Caki2 (cell line): ENCODE results near the gene TTC31. TPM values are rescaled to one million over a fixed set of nuclear protein-coding genes. Genes with fewer than 3 reads are reported as not detected.
"Not testable (repeated sequence)": the region's sequence is repeated elsewhere in the genome, so short reads cannot be mapped to it uniquely, and the experiment has no call there.

ENCODE experiments used
- DNase-seq: peaks from one replicate; pipeline ENCODE4 v3.0.0-alpha.2; 2015; ENCODE audit warnings: low read depth
- in situ Hi-C: cut with HindIII; loops from 2 replicates; pipeline ENCODE4 v1.10.0; 2016; ENCODE audit warnings: low sequenced_read_pairs, low pct_unique_long_range_greater_than_20kb, mixed read lengths
- total RNA-seq: library from RNA; depleted of rRNA; stranded (reverse); fragments of >200 nt; shearing (Covaris generic); gene quantifications from 2 replicates; pipeline ENCODE4 v1.2.3, GENCODE V29; 2014; ENCODE audit warnings: low replicate concordance

Gene TTC31
- total RNA-seq, 1 experiment from 2014 or later = 10.6 TPM

DNA sequence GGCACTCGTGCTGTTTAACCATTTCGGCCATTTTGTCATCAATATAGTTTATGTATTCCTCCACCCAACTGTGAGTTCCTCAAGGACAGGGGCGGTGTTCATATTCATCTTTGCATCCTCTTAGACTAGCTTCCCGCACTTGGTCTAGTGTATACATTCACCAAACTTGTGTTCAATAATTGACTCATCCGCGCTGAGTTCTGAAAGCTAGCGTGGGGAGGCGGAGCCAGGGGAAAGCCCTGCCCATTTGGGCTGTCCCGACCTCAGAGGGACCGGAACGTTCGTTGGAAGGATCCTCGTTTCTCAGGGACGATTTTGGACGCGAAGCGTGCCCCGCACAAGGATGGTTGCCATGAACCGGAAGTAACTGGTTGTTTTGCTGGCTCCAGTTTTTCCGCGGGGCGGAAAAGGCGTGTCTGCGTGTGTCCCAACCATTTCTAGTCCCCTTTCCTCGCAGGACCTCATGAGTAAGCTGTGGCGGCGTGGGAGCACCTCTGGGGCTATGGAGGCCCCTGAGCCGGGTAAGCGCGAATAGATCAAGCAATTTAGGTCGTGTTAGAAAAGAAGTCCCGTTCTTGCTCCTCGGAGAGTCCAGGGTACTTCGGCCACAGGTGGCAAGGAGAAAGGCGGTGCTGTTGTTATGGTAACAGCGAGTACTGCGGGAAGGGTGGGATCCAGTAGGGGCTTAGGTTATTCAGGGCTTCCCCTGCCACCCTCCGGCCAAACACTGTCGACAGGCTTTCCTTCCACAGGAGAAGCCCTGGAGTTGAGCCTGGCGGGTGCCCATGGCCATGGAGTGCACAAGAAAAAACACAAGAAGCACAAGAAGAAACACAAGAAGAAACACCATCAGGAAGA, 28.0 kb upstream of the TTC31 start, which contains the start of gene INO80B:
Gene INO80B (plus strand): TSS at position 434 of the 858 bp plus-strand sequence. CDS start 30 bp downstream, at position 464.
- DNase-seq = peak; percentile 97
- in situ Hi-C loops = no loop called here

- in situ Hi-C loops = no loop called here
- DNase-seq = no peak
Observed at GRCh38 chr2:74457129-74457548, 25.7 kb upstream of the TTC31 start.

DNA sequence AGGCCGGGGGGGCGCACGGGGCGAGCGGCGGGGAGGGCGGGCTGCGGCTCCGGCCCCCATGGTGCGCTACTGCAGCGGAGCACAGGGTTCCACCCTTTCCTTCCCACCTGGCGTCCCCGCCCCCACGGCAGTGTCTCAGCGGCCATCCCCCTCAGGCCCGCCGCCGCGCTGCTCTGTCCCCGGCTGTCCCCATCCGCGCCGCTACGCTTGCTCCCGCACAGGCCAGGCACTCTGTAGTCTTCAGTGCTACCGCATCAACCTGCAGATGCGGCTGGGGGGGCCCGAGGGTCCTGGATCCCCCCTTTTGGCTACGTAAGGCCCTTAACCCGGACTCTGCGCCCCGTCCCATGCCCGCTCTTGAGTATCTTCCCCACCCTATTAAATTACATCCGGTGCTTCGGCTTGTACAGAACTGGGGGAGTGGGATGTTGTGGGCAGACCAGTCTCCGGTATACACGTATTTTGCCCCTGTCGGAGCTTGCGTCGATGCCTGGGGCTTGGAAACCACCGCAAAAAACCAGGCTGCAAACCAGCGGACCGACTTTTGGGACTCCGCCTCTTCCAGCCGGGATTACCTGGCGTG, 25.2 kb upstream of the TTC31 start:
- DNase-seq = no peak
- in situ Hi-C loops = no loop called here

GRCh38 chr2:74458132-74458937, 24.5 kb upstream of the TTC31 start, which contains the start of gene WBP1:
TSS of gene WBP1 (plus strand) at chr2:74458438. CDS start at chr2:74458603, 165 bp downstream.
- in situ Hi-C loops = no loop called here
- DNase-seq = peak; percentile 100

DNA sequence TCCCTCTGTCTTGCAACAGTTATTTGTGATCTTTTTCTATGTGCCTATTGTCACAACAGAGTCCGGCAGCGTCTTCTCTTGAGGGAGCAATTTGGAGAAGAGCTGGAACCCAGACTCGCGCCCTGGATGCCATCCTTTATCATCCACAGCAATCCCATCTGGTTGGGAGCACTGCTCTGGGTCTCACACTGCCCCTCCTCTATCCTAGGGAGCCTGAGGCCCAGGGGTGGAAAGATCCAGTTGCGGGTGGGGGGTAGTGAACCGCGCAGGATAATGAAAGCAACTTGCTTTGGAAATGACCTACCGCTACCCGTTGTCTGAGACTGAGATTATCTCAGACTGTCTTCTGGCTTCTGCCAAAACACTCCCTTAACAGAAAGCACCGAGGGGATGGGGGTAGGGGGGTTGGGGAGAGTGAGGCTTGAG, 23.9 kb upstream of the TTC31 start:
- DNase-seq = no peak

GRCh38 chr2:74459503-74460118, 23.3 kb upstream of the TTC31 start:
- DNase-seq, in situ Hi-C loops: not testable (repeated sequence)

More for the DNA sequence above, 23.9 kb upstream of the TTC31 start:
- in situ Hi-C loops = no loop called here

GRCh38 chr2:74460187-74460586, 22.7 kb upstream of the TTC31 start:
- in situ Hi-C loops, DNase-seq: not testable (repeated sequence)

DNA sequence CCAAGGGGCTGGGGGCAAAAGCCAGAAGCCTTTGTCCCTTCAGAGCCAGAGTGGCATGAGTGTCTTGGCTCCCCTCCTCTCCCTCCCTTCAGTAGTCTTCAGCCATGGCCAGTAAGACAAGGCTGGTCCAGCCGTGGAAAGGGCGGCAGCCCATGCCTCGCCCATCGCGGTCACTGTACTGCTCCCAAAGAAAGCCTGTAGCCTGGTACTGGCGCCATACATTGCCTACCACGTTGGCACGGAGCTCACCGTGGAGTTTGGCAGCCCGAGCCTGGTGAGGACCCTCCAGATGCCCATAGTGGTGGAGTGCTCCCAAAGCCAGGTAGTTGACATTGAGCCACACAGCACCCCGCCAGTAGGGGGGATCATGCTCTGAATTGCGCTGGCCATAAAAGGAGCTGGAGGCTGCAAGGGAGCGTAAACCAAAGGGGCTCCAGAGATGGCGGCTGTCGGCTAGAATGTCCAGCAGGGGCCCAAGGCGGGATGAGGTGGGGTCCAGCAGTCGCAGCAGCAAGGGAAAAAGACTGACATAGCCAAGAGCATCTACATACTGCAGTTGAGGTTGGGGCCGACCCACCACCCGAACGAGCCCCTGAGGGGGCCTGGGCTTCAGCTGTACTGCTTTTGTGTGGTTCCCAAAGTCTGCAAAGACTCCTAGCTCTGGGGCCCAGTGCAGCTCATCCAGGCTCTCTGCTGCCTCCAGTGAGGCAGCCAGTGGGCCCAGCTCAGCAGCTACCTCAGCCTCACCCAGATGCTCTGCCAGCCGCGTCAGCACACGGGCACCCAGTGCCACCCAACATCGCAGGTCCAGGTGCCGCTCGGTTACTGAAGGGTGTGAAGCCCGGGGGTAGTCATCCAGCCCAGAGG, 21.5 kb upstream of the TTC31 start:
- no peak for DNase-seq
- in situ Hi-C loops = no loop called here

DNA sequence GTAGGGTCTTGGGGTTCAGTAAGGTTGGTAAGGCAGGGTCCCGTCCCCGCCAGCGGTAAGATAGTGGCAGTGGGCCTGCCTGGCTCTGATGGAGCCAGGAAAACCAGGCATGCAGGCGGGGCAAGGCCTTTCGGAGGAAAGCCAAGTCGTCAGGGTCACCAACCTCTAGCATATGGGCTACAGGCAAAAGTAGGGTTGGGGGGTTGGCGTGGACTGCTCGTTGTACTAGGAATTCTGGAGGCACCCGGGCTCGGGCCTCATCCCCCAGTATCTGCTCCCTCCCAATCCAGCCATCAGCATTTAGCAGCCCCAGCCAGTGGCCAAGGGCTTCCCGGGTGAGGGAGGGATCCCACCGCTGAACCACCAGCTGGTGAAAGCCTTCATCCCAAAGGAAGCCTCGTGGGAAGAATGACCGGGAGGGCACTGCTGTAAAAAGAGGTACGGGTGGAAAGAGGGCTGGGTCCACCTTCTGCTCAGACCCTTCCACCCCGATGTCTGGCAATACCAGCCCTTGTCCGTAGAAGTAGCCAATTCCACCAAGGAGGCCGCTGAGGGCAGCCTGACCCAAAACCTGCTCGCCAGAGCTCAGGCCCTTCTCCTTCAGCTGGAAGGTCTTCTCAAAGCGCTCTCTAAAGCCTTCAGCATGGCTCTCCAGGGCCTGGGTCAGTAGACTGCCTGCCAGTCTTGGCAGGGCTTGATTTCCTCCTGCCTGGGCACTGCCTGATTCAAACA, 20.7 kb upstream of the TTC31 start:
- in situ Hi-C loops = no loop called here
- no peak for DNase-seq

GRCh38 chr2:74462786-74463105, 20.1 kb upstream of the TTC31 start:
- in situ Hi-C loops = no loop called here
- DNase-seq = no peak

DNA sequence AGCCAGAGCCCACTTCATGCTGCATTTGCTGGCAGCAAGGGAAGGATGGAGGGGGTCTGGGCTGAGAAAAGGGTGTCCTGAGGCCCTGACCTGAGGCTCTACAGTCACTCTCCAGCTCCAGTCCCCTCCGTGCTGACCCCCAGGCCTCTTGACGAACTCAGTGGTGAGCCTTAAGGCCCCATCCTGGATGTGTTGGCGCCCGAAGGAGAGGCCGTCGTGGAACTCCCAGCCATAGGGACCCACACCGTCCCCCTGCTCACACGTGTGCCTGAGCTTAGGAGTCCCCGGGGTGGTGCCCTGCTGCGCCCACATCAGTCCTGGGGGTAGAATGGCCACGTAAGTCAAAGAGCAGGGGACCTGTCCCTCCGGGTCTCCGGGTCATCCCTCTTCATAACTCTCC, 18.5 kb upstream of the TTC31 start:
- no peak for DNase-seq
- in situ Hi-C loops = no loop called here

GRCh38 chr2:74470742-74471141, 12.1 kb upstream of the TTC31 start:
- in situ Hi-C loops, DNase-seq: not testable (repeated sequence)

- in situ Hi-C loops = no loop called here
- peak; percentile 47 for DNase-seq
Observed at GRCh38 chr2:74471332-74472065, 11.4 kb upstream of the TTC31 start.

GRCh38 chr2:74472086-74472944, 10.6 kb upstream of the TTC31 start, which contains the start of gene MRPL53:
TSS of gene MRPL53 (minus strand) at chr2:74472680. CDS start at chr2:74472660, 20 bp downstream.
- in situ Hi-C loops = no loop called here
- peak; percentile 88 for DNase-seq

GRCh38 chr2:74472945-74473258, 10.0 kb upstream of the TTC31 start:
- DNase-seq = no peak
- in situ Hi-C loops = no loop called here
